HFFc6 (cell line): ENCODE measurements around the gene DLG2. TPM values are rescaled to one million over a fixed set of nuclear protein-coding genes. Genes with fewer than 3 reads are reported as not detected.

Experiments used
- DNase-seq: peaks from one replicate; pipeline ENCODE4 v3.0.0-alpha.2; 2018
- H3K27ac Mint-ChIP-seq: 2 replicates; pipeline ENCODE4 v1.8.0; 2020; ENCODE audit warnings: mild to moderate bottlenecking, mixed read lengths
- H3K27me3 Mint-ChIP-seq: 2 replicates; pipeline ENCODE4 v1.8.0; 2021; ENCODE audit warnings: mild to moderate bottlenecking, moderate library complexity, mixed read lengths; ENCODE audit not compliant: insufficient read depth
- H3K36me3 Mint-ChIP-seq: 2 replicates; pipeline ENCODE4 v1.8.0; 2021; ENCODE audit warnings: low read depth, mixed read lengths
- H3K4me1 Mint-ChIP-seq: 2 replicates; pipeline ENCODE4 v1.8.0; 2020; ENCODE audit warnings: low read depth, mixed read lengths
- H3K4me3 Mint-ChIP-seq: 2 replicates; pipeline ENCODE4 v1.8.0; 2020; ENCODE audit warnings: mild to moderate bottlenecking, moderate library complexity, mixed read lengths
- H3K9me3 Mint-ChIP-seq: 2 replicates; pipeline ENCODE4 v1.8.0; 2020; ENCODE audit warnings: mild to moderate bottlenecking, mixed read lengths
- CTCF ChIP-seq: fragments of 200-600 bp; sonication (generic); IDR thresholded peaks from 2 replicates; pipeline ENCODE4 v1.5.0; 2021; ENCODE audit warnings: antibody characterized with exemption, mild to moderate bottlenecking
- total RNA-seq, 6 experiments: library from RNA; stranded (reverse); fragmentation: NEBNext Ultra II Directional; extraction: Animal tissue kit (Norgen Biotek cat#: 25700); gene quantifications; 2 replicates in 1 of 6; 3 replicates in 5 of 6; pipeline ENCODE4 v1.2.3, GENCODE V29; 2021

Gene DLG2
- total RNA-seq, 6 experiments from 2014 or later = 0.39 to 1.00 (median 0.80) TPM; not detected in 1

- Mint-ChIP-seq H3K27me3 (no peaks in the 10 kb centered on the region; the same call in 1 of the 2 replicates), H3K9me3 (peaks cover 17% of the 10 kb centered on the region), H3K4me3 (no peak overlapping the region), H3K27ac (no peak overlapping the region), H3K36me3 (no peaks in the 10 kb centered on the region), H3K4me1 (no peaks in the 10 kb centered on the region)
- no peak for TF ChIP-seq CTCF
- DNase-seq = no peak
Observed at GRCh38 chr11:85318573-85318972, 308.6 kb downstream of the DLG2 start.

GRCh38 chr11:85316967-85317366 is 310.2 kb downstream of the DLG2 start:
- no peak overlapping the region for H3K27ac Mint-ChIP-seq
- H3K27me3 Mint-ChIP-seq = no peaks in the 10 kb centered on the region; the same call in 1 of the 2 replicates
- H3K36me3 Mint-ChIP-seq = no peaks in the 10 kb centered on the region
- H3K4me3 Mint-ChIP-seq = no peak overlapping the region
- no peak for TF ChIP-seq CTCF
- H3K9me3 Mint-ChIP-seq = peaks cover 17% of the 10 kb centered on the region
- DNase-seq = no peak
- no peaks in the 10 kb centered on the region for H3K4me1 Mint-ChIP-seq

GRCh38 chr11:85313741-85314140 is 313.4 kb downstream of the DLG2 start:
- no peaks in the 10 kb centered on the region for H3K4me1 Mint-ChIP-seq
- H3K27me3 Mint-ChIP-seq = no peaks in the 10 kb centered on the region; the same call in 1 of the 2 replicates
- no peak overlapping the region for H3K4me3 Mint-ChIP-seq
- H3K9me3 Mint-ChIP-seq = peaks cover 23% of the 10 kb centered on the region
- no peak for DNase-seq
- TF ChIP-seq CTCF = no peak
- no peaks in the 10 kb centered on the region for H3K36me3 Mint-ChIP-seq
- no peak overlapping the region for H3K27ac Mint-ChIP-seq

- no peaks in the 10 kb centered on the region; the same call in 1 of the 2 replicates for H3K27me3 Mint-ChIP-seq
- no peak for DNase-seq
- no peak overlapping the region for H3K4me3 Mint-ChIP-seq
- no peak overlapping the region for H3K27ac Mint-ChIP-seq
- TF ChIP-seq CTCF = no peak
- H3K36me3 Mint-ChIP-seq = no peaks in the 10 kb centered on the region
- peaks cover 41% of the 10 kb centered on the region for H3K9me3 Mint-ChIP-seq
- H3K4me1 Mint-ChIP-seq = no peaks in the 10 kb centered on the region
Observed at GRCh38 chr11:85310479-85310878, 316.7 kb downstream of the DLG2 start.

GRCh38 chr11:85307366-85307765 is 319.8 kb downstream of the DLG2 start:
- H3K9me3 Mint-ChIP-seq = peaks cover 34% of the 10 kb centered on the region
- H3K36me3 Mint-ChIP-seq = no peaks in the 10 kb centered on the region
- H3K4me1 Mint-ChIP-seq = no peaks in the 10 kb centered on the region
- H3K27me3 Mint-ChIP-seq = no peaks in the 10 kb centered on the region
- no peak overlapping the region for H3K27ac Mint-ChIP-seq
- no peak for TF ChIP-seq CTCF
- H3K4me3 Mint-ChIP-seq = no peak overlapping the region
- DNase-seq = no peak
